OCI-LY1 (cell line): ENCODE data around the gene PDCD6IP.

Experiments
- CTCF ChIP-seq: fragments of 200-600 bp; sonication (generic), shearing (Covaris generic); IDR thresholded peaks from 2 replicates; pipeline ENCODE4 v1.5.1; 2017; ENCODE audit warnings: mild to moderate bottlenecking, antibody characterized with exemption, low read length, moderate library complexity, mixed read lengths
- EZH2 ChIP-seq: fragments of 200-600 bp; sonication (generic), shearing (Covaris generic); IDR thresholded peaks from 2 replicates; pipeline ENCODE4 v1.8.0; 2017; ENCODE audit warnings: borderline replicate concordance, mixed run types, mild to moderate bottlenecking, antibody characterized with exemption, low read length, moderate library complexity, mixed read lengths

- no peak for TF ChIP-seq EZH2
- no peak for TF ChIP-seq CTCF
Observed at GRCh38 chr3:33839283-33839682, 40.9 kb downstream of the PDCD6IP start.
